Sigmoid colon (tissue), 4 donors: ENCODE measurements around the gene APBB1IP.

Experiments
- CTCF ChIP-seq, 4 experiments: fragments of 450-650 bp in 3 of 4; fragments of 200-600 bp in 1 of 4; IDR thresholded peaks; one replicate each; pipeline ENCODE4 v1.5.1; 2016 to 2019; ENCODE audit warnings: antibody characterized with exemption in 4 of 4, mild to moderate bottlenecking in 3 of 4, moderate library complexity in 2 of 4
- POLR2AphosphoS5 ChIP-seq, 4 donors: sonication (generic); formaldehyde crosslinking; IDR thresholded peaks; one replicate each; pipeline ENCODE4 v1.6.1; 2017; ENCODE audit warnings: antibody characterized with exemption in 4 of 4

DNA sequence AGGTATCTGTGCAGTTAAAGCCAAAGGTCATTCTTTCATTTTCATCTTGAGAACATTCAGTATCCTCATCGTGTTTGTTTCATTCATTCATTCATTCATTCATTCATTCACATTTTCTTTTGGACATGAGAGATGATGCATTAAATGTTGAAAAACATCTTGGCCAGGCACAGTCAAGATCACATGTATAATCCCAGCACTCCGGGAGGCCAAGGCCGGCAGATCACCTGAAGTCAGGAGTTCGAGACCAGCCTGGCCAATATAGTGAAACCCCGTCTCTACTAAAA is 34.3 kb downstream of the APBB1IP start:
- TF ChIP-seq CTCF (IDR thresholded peaks at IDR 0.05) (no peak), POLR2AphosphoS5 (IDR thresholded peaks at IDR 0.05) (no peak)
